Neuronal stem cell (in vitro differentiated cells): Measurements from ENCODE around the gene POLG.

Experiments
- DNase-seq: peaks from one replicate; pipeline ENCODE4 v3.0.0-alpha.2; 2013; ENCODE audit warnings: low spot score
- H2AFZ ChIP-seq: one replicate; pipeline ENCODE4 v1.6.1; 2013; ENCODE audit warnings: mild to moderate bottlenecking, low read length, inconsistent platforms
- H2AK5ac ChIP-seq: 2 replicates; pipeline ENCODE4 v1.6.1; 2013; ENCODE audit warnings: low read depth, mild to moderate bottlenecking, inconsistent platforms, low read length, moderate library complexity, mixed read lengths
- H2BK120ac ChIP-seq: 2 replicates; pipeline ENCODE4 v1.6.1; 2013; ENCODE audit warnings: low read depth, mild to moderate bottlenecking, inconsistent platforms, low read length, moderate library complexity, mixed read lengths
- H2BK12ac ChIP-seq: one replicate; pipeline ENCODE4 v1.6.1; 2013; ENCODE audit warnings: low read length, inconsistent platforms
- H2BK15ac ChIP-seq: 2 replicates; pipeline ENCODE4 v1.6.1; 2013; ENCODE audit warnings: mild to moderate bottlenecking, low read length, inconsistent platforms, mixed read lengths
- H2BK5ac ChIP-seq: one replicate; pipeline ENCODE4 v1.6.1; 2013; ENCODE audit warnings: inconsistent platforms, mild to moderate bottlenecking, low read length, moderate library complexity
- H3K14ac ChIP-seq: one replicate; pipeline ENCODE4 v1.6.1; 2013; ENCODE audit warnings: low read length, inconsistent platforms
- H3K18ac ChIP-seq: 2 replicates; pipeline ENCODE4 v1.6.1; 2013; ENCODE audit warnings: low read length, inconsistent platforms
- H3K23ac ChIP-seq: 2 replicates; pipeline ENCODE4 v1.6.1; 2013; ENCODE audit warnings: low read depth, mild to moderate bottlenecking, mixed read lengths, low read length, inconsistent platforms; ENCODE audit not compliant: poor library complexity
- H3K27ac ChIP-seq: replicated peaks from 3 replicates; pipeline ENCODE4 v1.5.1; 2013; ENCODE audit warnings: low read length, inconsistent platforms
- H3K27me3 ChIP-seq, 3 experiments: 2 replicates each; pipeline ENCODE4 v1.6.1; 2013; ENCODE audit warnings: low read length in 3 of 3, mild to moderate bottlenecking in 2 of 3, inconsistent platforms in 1 of 3, low read depth in 1 of 3, mixed read lengths in 1 of 3, moderate library complexity in 1 of 3; ENCODE audit not compliant: control insufficient read depth in 3 of 3, insufficient read depth in 3 of 3
- H3K36me3 ChIP-seq, 2 donors: replicated peaks in 1 of 2; 2 replicates each; pipeline ENCODE4 v1.6.1; 2013; ENCODE audit warnings: low read length in 2 of 2; ENCODE audit not compliant: control insufficient read depth in 2 of 2, insufficient read depth in 2 of 2
- H3K4ac ChIP-seq: 2 replicates; pipeline ENCODE4 v1.6.1; 2013; ENCODE audit warnings: inconsistent platforms, mild to moderate bottlenecking, low read length, moderate library complexity
- H3K4me1 ChIP-seq, 2 donors: 1 replicate in 1 of 2; 2 replicates in 1 of 2; pipeline ENCODE4 v1.6.1; 2013; ENCODE audit warnings: low read length in 2 of 2, low read depth in 1 of 2; ENCODE audit not compliant: control insufficient read depth in 2 of 2, insufficient read depth in 1 of 2
- H3K4me2 ChIP-seq: one replicate; pipeline ENCODE4 v1.6.1; 2013; ENCODE audit warnings: mild to moderate bottlenecking, low read length, inconsistent platforms; ENCODE audit not compliant: insufficient read depth, poor library complexity, severe bottlenecking
- H3K4me3 ChIP-seq, 2 donors: 2 replicates each; pipeline ENCODE4 v1.5.1; 2013; ENCODE audit warnings: low read length in 2 of 2, mild to moderate bottlenecking in 2 of 2, inconsistent platforms in 1 of 2, moderate library complexity in 1 of 2
- H3K79me1 ChIP-seq: one replicate; pipeline ENCODE4 v1.6.1; 2013; ENCODE audit warnings: low read depth, mild to moderate bottlenecking, inconsistent platforms, low read length, moderate library complexity
- H3K9ac ChIP-seq: one replicate; pipeline ENCODE4 v1.6.1; 2013; ENCODE audit warnings: mild to moderate bottlenecking, low read depth, low read length, inconsistent platforms; ENCODE audit not compliant: poor library complexity
- H3K9me3 ChIP-seq, 2 donors: replicated peaks in 1 of 2; 2 replicates each; pipeline versions ENCODE3 to v1.6.1; 2013; ENCODE audit warnings: low read length in 2 of 2, mild to moderate bottlenecking in 2 of 2, inconsistent platforms in 1 of 2, low read depth in 1 of 2, mixed read lengths in 1 of 2, moderate library complexity in 1 of 2; ENCODE audit not compliant: control insufficient read depth in 2 of 2, insufficient read depth in 1 of 2
- H4K8ac ChIP-seq: one replicate; pipeline ENCODE4 v1.6.1; 2013; ENCODE audit warnings: low read depth, mild to moderate bottlenecking, inconsistent platforms, low read length, moderate library complexity
- H4K91ac ChIP-seq: one replicate; pipeline ENCODE4 v1.6.1; 2013; ENCODE audit warnings: low read length, low read depth, mild to moderate bottlenecking, inconsistent platforms; ENCODE audit not compliant: poor library complexity
- WGBS, 2 donors: extraction: QIAGEN DNeasy Blood & Tissue Kit; methylation state at CpG; one replicate each; pipeline ENCODE4 v1.1.7; 2013; ENCODE audit warnings: missing lambda C conversion rate in 2 of 2, mixed read lengths in 1 of 2; ENCODE audit not compliant: insufficient read length in 2 of 2, insufficient replicate concordance in 1 of 2; ENCODE audit errors: extremely low coverage in 2 of 2; 5-methylcytosine and 5-hydroxymethylcytosine counted together

The POLG gene

GRCh38 chr15:89376388-89376787 is 41.8 kb upstream of the POLG start:
- no peak overlapping the region for H3K4me3 ChIP-seq
- H3K14ac ChIP-seq = no peak overlapping the region
- no peak overlapping the region for H2BK15ac ChIP-seq
- no peaks in the 10 kb centered on the region for H3K79me1 ChIP-seq
- H3K9me3 ChIP-seq = peaks cover 2 to 9% of the 10 kb centered on the region in 2 donors
- no peak overlapping the region for H4K8ac ChIP-seq
- no peak overlapping the region for H3K4me2 ChIP-seq
- DNase-seq = no peak
- peaks cover 0 to 19% of the 10 kb centered on the region in 2 donors for H3K4me1 ChIP-seq
- no peak overlapping the region for H2BK12ac ChIP-seq
- H3K27me3 ChIP-seq = peaks cover 50 to 99% (median 95%) of the 10 kb centered on the region in 3 experiments
- WGBS, 2 donors = no CpG with 5 or more reads among the region's 2 CpGs
- no peak overlapping the region for H3K18ac ChIP-seq
- H2BK5ac ChIP-seq = no peak overlapping the region
- H3K23ac ChIP-seq = no peak overlapping the region
- H2AFZ ChIP-seq = no peak overlapping the region
- no peak overlapping the region for H3K9ac ChIP-seq
- no peak overlapping the region for H3K27ac ChIP-seq
- H3K4ac ChIP-seq = no peak overlapping the region
- no peak overlapping the region for H4K91ac ChIP-seq
- no peak overlapping the region for H2AK5ac ChIP-seq
- no peak overlapping the region for H2BK120ac ChIP-seq
- no peaks in the 10 kb centered on the region for H3K36me3 ChIP-seq

- Histone ChIP-seq H2BK15ac (no peak overlapping the region), H3K4me1 (peaks cover 0 to 24% of the 10 kb centered on the region in 2 donors), H3K4me3 (no peak overlapping the region), H3K27ac (no peak overlapping the region), H4K91ac (no peak overlapping the region), H4K8ac (no peak overlapping the region), H3K79me1 (no peaks in the 10 kb centered on the region), H3K4ac (no peak overlapping the region), H3K23ac (no peak overlapping the region), H3K9ac (no peak overlapping the region), H3K36me3 (no peaks in the 10 kb centered on the region), H2AFZ (no peak overlapping the region), H3K14ac (no peak overlapping the region), H3K27me3 (peaks cover 58 to 99% (median 96%) of the 10 kb centered on the region in 3 experiments), H3K18ac (no peak overlapping the region), H2AK5ac (no peak overlapping the region), H3K9me3 (peaks cover 4 to 9% of the 10 kb centered on the region in 2 donors), H2BK120ac (no peak overlapping the region), H3K4me2 (no peak overlapping the region), H2BK12ac (no peak overlapping the region), H2BK5ac (no peak overlapping the region)
- no CpG with 5 or more reads among the region's 9 CpGs for WGBS, 2 donors
- DNase-seq = no peak
Observed at GRCh38 chr15:89375093-89376005, 40.7 kb upstream of the POLG start.

GRCh38 chr15:89374086-89374981 is 39.7 kb upstream of the POLG start:
- H3K14ac ChIP-seq = no peak overlapping the region
- H2BK120ac ChIP-seq = no peak overlapping the region
- H3K9me3 ChIP-seq = peaks cover 9% of the 10 kb centered on the region in 2 donors
- no peak overlapping the region for H2BK12ac ChIP-seq
- DNase-seq = no peak
- no peak overlapping the region for H3K4ac ChIP-seq
- WGBS, 2 donors = no CpG with 5 or more reads among the region's 14 CpGs
- H2BK15ac ChIP-seq = no peak overlapping the region
- no peak overlapping the region for H3K18ac ChIP-seq
- H2AK5ac ChIP-seq = no peak overlapping the region
- H3K9ac ChIP-seq = no peak overlapping the region
- H3K23ac ChIP-seq = no peak overlapping the region
- no peak overlapping the region for H2BK5ac ChIP-seq
- H3K4me1 ChIP-seq = peaks cover 1 to 26% of the 10 kb centered on the region in 2 donors
- H3K27ac ChIP-seq = no peak overlapping the region
- no peak overlapping the region for H4K91ac ChIP-seq
- no peak overlapping the region for H3K4me3 ChIP-seq
- H2AFZ ChIP-seq = no peak overlapping the region
- H3K4me2 ChIP-seq = no peak overlapping the region
- no peaks in the 10 kb centered on the region for H3K36me3 ChIP-seq
- no peak overlapping the region for H4K8ac ChIP-seq
- H3K27me3 ChIP-seq = peaks cover 63 to 99% (median 96%) of the 10 kb centered on the region in 3 experiments
- no peaks in the 10 kb centered on the region for H3K79me1 ChIP-seq
